Neural crest cell (in vitro differentiated cells): Measurements from ENCODE around the gene DIS3L2. TPM values are rescaled to one million over a fixed set of nuclear protein-coding genes. Genes with fewer than 3 reads are reported as not detected.
A peak's percentile ranks its signal among the peaks of the same experiment; 100 is the strongest.
"Not testable (repeated sequence)": the region's sequence is repeated elsewhere in the genome, so short reads cannot be mapped to it uniquely, and the experiment has no call there.

Source experiments
- DNase-seq: peaks from one replicate; pipeline ENCODE4 v3.0.0; 2021; ENCODE audit warnings: low read depth, mixed read lengths, low spot score
- H3K27ac Mint-ChIP-seq: one replicate; pipeline ENCODE4 v1.8.0; 2021; ENCODE audit warnings: mild to moderate bottlenecking, mixed read lengths; ENCODE audit not compliant: unreplicated experiment
- H3K27me3 Mint-ChIP-seq: 2 replicates; pipeline ENCODE4 v1.8.0; 2021; ENCODE audit warnings: low read depth, mild to moderate bottlenecking, mixed read lengths
- H3K36me3 Mint-ChIP-seq: 2 replicates; pipeline ENCODE4 v1.8.0; 2021; ENCODE audit warnings: low read depth, mild to moderate bottlenecking, mixed read lengths
- H3K4me1 Mint-ChIP-seq: 2 replicates; pipeline ENCODE4 v1.8.0; 2021; ENCODE audit warnings: mixed read lengths
- H3K4me3 Mint-ChIP-seq: one replicate; pipeline ENCODE4 v1.8.0; 2021; ENCODE audit warnings: mild to moderate bottlenecking, mixed read lengths
- H3K9me3 Mint-ChIP-seq: 2 replicates; pipeline ENCODE4 v1.8.0; 2021; ENCODE audit warnings: mixed read lengths
- CTCF ChIP-seq: fragments of 200-600 bp; sonication (generic); conservative IDR thresholded peaks from 2 replicates; pipeline ENCODE4 v1.5.0; 2021; ENCODE audit warnings: antibody characterized with exemption, mild to moderate bottlenecking
- total RNA-seq: library from RNA; stranded (reverse); gene quantifications from 2 replicates; pipeline ENCODE4 v1.2.1, GENCODE V29; 2021

The DIS3L2 gene
- total RNA-seq, 1 donor from 2014 or later = 51.9 TPM

DNA sequence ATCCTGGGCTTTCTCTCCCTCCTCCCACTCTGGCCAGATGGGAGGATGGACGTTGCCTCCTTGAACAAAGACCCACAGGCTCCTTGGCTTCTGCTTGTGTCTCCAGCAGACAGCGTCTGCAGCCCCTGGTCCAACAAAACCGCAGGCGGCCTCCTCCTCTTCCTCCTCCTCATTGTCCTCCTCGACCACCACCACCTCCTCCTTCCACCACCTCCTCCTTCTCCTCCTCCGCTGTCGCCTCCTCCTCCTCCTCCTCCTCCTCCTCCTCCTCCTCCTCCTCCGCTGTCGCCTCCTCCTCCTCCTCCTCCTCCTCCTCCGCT lies 371.4 kb downstream of the DIS3L2 start:
- no peak for DNase-seq
- Mint-ChIP-seq H3K9me3 (no peaks in the 10 kb centered on the region), H3K4me1 (peaks cover 4% of the 10 kb centered on the region), H3K27me3 (no peaks in the 10 kb centered on the region), H3K27ac (no peak overlapping the region), H3K4me3 (no peak overlapping the region), H3K36me3 (no peaks in the 10 kb centered on the region)
- TF ChIP-seq CTCF = no peak

GRCh38 chr2:232333361-232334135 lies 372.0 kb downstream of the DIS3L2 start:
- Mint-ChIP-seq H3K4me1 (peaks cover 4% of the 10 kb centered on the region), H3K27ac (peak overlapping the region; percentile 50), H3K4me3 (no peak overlapping the region), H3K36me3 (no peaks in the 10 kb centered on the region), H3K9me3 (no peaks in the 10 kb centered on the region), H3K27me3 (no peaks in the 10 kb centered on the region)
- DNase-seq = peak; percentile 58
- peak; percentile 57 for TF ChIP-seq CTCF

- not testable (repeated sequence) for H3K27me3 Mint-ChIP-seq, H3K9me3 Mint-ChIP-seq, H3K27ac Mint-ChIP-seq, H3K4me1 Mint-ChIP-seq, DNase-seq, H3K36me3 Mint-ChIP-seq, H3K4me3 Mint-ChIP-seq
Measured at GRCh38 chr2:232334136-232334884, 372.8 kb downstream of the DIS3L2 start.

- not testable (repeated sequence) for H3K36me3 Mint-ChIP-seq, H3K27ac Mint-ChIP-seq, H3K4me1 Mint-ChIP-seq, H3K4me3 Mint-ChIP-seq, H3K9me3 Mint-ChIP-seq, DNase-seq, H3K27me3 Mint-ChIP-seq
Measured at GRCh38 chr2:232334885-232335205, 373.3 kb downstream of the DIS3L2 start.

- H3K36me3 Mint-ChIP-seq, H3K27me3 Mint-ChIP-seq, H3K4me1 Mint-ChIP-seq, H3K4me3 Mint-ChIP-seq, H3K9me3 Mint-ChIP-seq, DNase-seq, H3K27ac Mint-ChIP-seq: not testable (repeated sequence)
- TF ChIP-seq CTCF = peak; percentile 70
Measured at GRCh38 chr2:232335206-232335858, 373.8 kb downstream of the DIS3L2 start.

GRCh38 chr2:232335859-232336215 lies 374.3 kb downstream of the DIS3L2 start:
- DNase-seq = no peak
- no peak for TF ChIP-seq CTCF
- H3K36me3 Mint-ChIP-seq = no peaks in the 10 kb centered on the region
- H3K27ac Mint-ChIP-seq = no peak overlapping the region
- no peak overlapping the region for H3K4me3 Mint-ChIP-seq
- no peaks in the 10 kb centered on the region for H3K27me3 Mint-ChIP-seq
- H3K4me1 Mint-ChIP-seq = peaks cover 4% of the 10 kb centered on the region
- no peaks in the 10 kb centered on the region for H3K9me3 Mint-ChIP-seq
